BJ (cell line): ENCODE measurements around the gene TRIB2. TPM values are rescaled to one million over a fixed set of nuclear protein-coding genes. Genes with fewer than 3 reads are reported as not detected.

Experiments
- CTCF ChIA-PET: fragments of 350-600 bp; formaldehyde crosslinking; extraction: SDS; loops from one replicate; lab custom pipeline; 2021; ENCODE audit warnings: antibody characterized with exemption, inconsistent platforms; lab: Yijun Ruan, JAX
- POLR2A ChIA-PET: fragments of 300-600 bp; sonication (Branson Sonifier 250); formaldehyde crosslinking; extraction: SDS; loops from one replicate; lab custom pipeline; 2021; ENCODE audit warnings: antibody characterized with exemption; lab: Charles Lee
- DNase-seq: peaks from one replicate; pipeline ENCODE4 v3.0.0-alpha.2; 2011; ENCODE audit warnings: low read depth
- H3K27me3 ChIP-seq: 2 replicates; pipeline ENCODE4 v1.6.0; 2011; ENCODE audit warnings: low read length; ENCODE audit not compliant: control insufficient read depth, insufficient read depth
- H3K36me3 ChIP-seq: 2 replicates; pipeline ENCODE4 v1.5.1; 2011; ENCODE audit warnings: low read length; ENCODE audit not compliant: control insufficient read depth, insufficient read depth
- H3K4me3 ChIP-seq: 2 replicates; pipeline ENCODE4 v1.5.1; 2011; ENCODE audit warnings: low read depth, mild to moderate bottlenecking, control low read depth, low read length
- polyA plus RNA-seq: library from polyadenylated mRNA; depleted of rRNA; stranded (reverse); fragments of >200 nt; gene quantifications from 2 replicates; pipeline ENCODE4 v1.2.3, GENCODE V29; 2011
- TF ChIP-seq, protein P1 (sequence below): IDR thresholded peaks from 2 replicates; pipeline ENCODE4 v1.5.1; 2011; ENCODE audit warnings: low read depth, mild to moderate bottlenecking, control low read depth, inconsistent platforms, low read length, moderate library complexity; ENCODE audit not compliant: insufficient read depth

The TRIB2 gene
- polyA plus RNA-seq, 1 experiment: 11.0 TPM

DNA sequence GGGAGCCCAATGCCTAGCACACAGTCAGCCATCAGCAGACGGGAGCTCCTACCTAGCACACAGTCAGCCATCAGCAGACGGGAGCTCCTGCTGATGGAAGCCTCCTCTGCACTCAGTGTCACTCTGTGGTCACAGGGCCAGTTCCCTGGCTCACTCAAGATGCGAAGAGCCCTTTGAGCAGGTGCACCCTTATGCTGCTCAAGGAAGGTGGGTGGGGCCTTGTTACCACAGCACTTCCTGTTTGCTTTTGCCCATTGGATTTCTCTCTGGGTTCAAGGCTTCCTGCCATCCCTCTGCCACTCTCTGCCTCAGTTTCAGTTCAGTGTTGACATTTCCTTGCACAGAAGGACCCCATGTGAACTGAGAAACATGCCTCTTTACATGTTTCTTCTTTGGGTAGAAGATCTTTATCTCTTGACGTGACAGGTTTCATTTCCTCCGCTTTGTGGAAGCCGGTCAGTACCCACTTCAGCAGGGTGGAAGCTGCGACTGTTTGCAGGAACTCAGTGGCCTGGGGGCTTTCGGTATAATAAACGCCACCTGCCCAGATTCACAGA lies 11.6 kb downstream of the TRIB2 start:
- Histone ChIP-seq H3K36me3 (peaks cover 42% of the 10 kb centered on the region), H3K27me3 (no peaks in the 10 kb centered on the region), H3K4me3 (no peak overlapping the region)
- POLR2A ChIA-PET: no interaction called here
- CTCF ChIA-PET: interaction anchor here (0.6 to 1.8 kb wide), 2 partner anchors 9 to 604 kb away, joined by 3 to 6 read pairs; no protein-coding TSS in a partner anchor
- TF ChIP-seq, protein P1, sequence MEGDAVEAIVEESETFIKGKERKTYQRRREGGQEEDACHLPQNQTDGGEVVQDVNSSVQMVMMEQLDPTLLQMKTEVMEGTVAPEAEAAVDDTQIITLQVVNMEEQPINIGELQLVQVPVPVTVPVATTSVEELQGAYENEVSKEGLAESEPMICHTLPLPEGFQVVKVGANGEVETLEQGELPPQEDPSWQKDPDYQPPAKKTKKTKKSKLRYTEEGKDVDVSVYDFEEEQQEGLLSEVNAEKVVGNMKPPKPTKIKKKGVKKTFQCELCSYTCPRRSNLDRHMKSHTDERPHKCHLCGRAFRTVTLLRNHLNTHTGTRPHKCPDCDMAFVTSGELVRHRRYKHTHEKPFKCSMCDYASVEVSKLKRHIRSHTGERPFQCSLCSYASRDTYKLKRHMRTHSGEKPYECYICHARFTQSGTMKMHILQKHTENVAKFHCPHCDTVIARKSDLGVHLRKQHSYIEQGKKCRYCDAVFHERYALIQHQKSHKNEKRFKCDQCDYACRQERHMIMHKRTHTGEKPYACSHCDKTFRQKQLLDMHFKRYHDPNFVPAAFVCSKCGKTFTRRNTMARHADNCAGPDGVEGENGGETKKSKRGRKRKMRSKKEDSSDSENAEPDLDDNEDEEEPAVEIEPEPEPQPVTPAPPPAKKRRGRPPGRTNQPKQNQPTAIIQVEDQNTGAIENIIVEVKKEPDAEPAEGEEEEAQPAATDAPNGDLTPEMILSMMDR: no peak
- no peak for DNase-seq

DNA sequence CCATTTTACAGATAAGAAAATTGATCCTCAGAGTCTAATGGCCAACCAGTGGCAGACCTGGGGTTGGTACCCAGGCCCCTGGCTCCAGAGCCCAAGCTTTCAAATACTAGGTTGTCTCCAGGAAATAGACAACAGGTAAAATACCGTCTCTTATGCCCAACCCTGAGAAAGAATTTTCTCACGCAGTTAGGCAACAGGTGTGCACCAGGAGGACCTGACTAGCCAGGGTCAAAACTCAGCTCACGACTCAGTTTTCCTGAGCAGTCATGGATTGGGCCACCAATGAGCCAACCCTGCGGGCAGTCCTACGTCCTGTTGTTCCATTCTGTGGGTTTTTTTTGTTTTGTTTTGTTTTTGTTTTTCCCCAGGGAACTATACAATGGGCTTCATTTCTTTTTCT lies 13.5 kb downstream of the TRIB2 start:
- peaks cover 43% of the 10 kb centered on the region for H3K36me3 ChIP-seq
- H3K4me3 ChIP-seq: no peak overlapping the region
- TF ChIP-seq, protein P1: no peak
- ChIA-PET POLR2A (no interaction called here), CTCF (no interaction called here)
- no peaks in the 10 kb centered on the region for H3K27me3 ChIP-seq
- no peak for DNase-seq

DNA sequence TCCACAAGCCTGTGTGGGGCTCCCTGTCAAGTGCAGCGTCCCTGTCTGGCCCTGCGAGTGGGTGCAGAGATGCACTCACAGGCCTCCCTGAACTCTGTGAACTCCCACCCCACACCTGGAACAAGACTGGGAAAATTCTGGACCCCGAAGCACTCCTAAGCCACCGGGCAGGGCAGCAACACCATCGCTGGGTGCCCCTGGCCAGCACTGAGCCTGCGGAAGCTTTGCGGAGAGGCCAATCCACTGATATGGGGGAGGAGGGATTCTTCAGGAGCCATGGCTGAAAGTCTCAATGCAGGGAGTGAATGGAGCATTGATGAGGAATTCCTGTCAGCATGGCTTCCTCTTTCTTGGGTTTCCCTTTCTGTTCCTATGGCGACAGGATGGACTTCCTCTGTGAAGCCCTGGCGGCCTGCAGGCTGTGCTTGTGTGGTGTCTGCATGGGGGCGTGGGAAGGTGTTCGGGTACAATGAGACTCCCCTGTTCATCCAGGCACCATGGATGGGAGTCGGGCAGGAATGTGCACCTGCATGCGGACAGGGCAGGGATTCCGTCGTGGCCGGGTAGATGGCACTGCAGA lies 15.1 kb downstream of the TRIB2 start:
- POLR2A ChIA-PET: no interaction called here
- Histone ChIP-seq H3K36me3 (peaks cover 36% of the 10 kb centered on the region), H3K4me3 (no peak overlapping the region), H3K27me3 (no peaks in the 10 kb centered on the region)
- TF ChIP-seq, protein P1: no peak
- CTCF ChIA-PET: no interaction called here
- no peak for DNase-seq

DNA sequence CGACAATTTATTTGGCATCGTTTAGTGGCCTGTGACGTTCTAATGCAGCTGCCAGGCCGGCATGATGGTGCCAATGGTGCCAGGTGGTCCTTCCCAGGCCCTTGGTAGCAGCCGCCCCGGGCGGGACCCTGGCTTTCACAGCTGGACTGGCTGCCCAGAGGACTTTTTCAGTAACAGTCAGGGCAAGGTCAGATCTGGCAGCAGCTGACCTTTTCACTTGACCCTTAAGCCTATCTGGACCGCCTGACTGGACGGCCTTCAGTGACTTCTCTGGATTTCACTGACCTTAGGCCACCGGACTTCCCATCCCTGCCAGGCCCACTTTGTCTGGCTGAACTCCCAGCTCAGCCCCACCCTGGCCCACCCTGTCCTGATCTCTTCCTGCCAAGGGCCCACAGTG lies 15.9 kb downstream of the TRIB2 start:
- ChIA-PET CTCF (interaction anchor here (1.0 to 1.3 kb wide), 2 partner anchors 198 to 1045 kb away, joined by 3 to 4 read pairs; no protein-coding TSS in a partner anchor), POLR2A (no interaction called here)
- H3K4me3 ChIP-seq: no peak overlapping the region
- TF ChIP-seq, protein P1: no peak
- no peak for DNase-seq
- no peaks in the 10 kb centered on the region for H3K27me3 ChIP-seq
- peaks cover 35% of the 10 kb centered on the region for H3K36me3 ChIP-seq

DNA sequence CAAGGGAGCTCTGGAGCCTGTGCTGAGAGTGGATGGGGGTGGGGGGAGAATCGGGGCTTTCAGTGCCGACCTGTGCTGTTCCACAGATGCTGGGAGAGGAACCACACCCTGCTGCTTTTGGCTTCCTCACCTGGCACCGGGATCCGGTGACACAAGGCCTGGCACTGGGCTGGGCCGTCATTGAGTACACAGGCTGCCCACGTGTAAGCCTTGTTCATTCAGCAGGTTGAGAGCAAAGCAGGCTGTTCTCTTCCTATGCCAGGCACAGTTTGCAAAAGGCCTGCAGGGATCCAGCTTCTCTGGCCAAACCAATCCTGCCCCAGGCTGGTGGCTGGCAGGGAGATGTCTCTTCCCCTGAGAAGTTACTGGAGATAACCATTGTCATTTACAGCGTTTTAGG lies 17.1 kb downstream of the TRIB2 start:
- ChIA-PET CTCF (interaction anchor here (1.3 kb wide), 1 partner anchor 197 kb away, joined by 4 read pairs; no protein-coding TSS in a partner anchor), POLR2A (interaction anchor here (0.7 kb wide), 1 partner anchor 182 kb away, joined by 7 read pairs; no protein-coding TSS in a partner anchor)
- no peak for DNase-seq

More for the DNA sequence above, 17.1 kb downstream of the TRIB2 start:
- Histone ChIP-seq H3K4me3 (no peak overlapping the region), H3K27me3 (no peaks in the 10 kb centered on the region), H3K36me3 (peaks cover 29% of the 10 kb centered on the region)
- TF ChIP-seq, protein P1: no peak
